LNCAP (cell line): Measurements from ENCODE around the gene PLA2G6.

Experiments
- CTCF ChIP-seq: fragments of 450-650 bp; IDR thresholded peaks from 2 replicates; pipeline ENCODE4 v1.5.1; 2017; ENCODE audit warnings: mild to moderate bottlenecking

Gene PLA2G6

GRCh38 chr22:38171927-38172831 lies 9.5 kb downstream of the PLA2G6 start:
- TF ChIP-seq CTCF = no peak

- TF ChIP-seq CTCF = no peak
Measured at GRCh38 chr22:38170469-38170868, 11.2 kb downstream of the PLA2G6 start.

GRCh38 chr22:38169116-38169515 lies 12.5 kb downstream of the PLA2G6 start:
- no peak for TF ChIP-seq CTCF

GRCh38 chr22:38167988-38168407 lies 13.6 kb downstream of the PLA2G6 start:
- no peak for TF ChIP-seq CTCF

GRCh38 chr22:38165922-38166593 lies 15.6 kb downstream of the PLA2G6 start:
- TF ChIP-seq CTCF = no peak

- no peak for TF ChIP-seq CTCF
Measured at GRCh38 chr22:38164551-38164918, 17.1 kb downstream of the PLA2G6 start.

- no peak for TF ChIP-seq CTCF
Measured at GRCh38 chr22:38163844-38164550, 17.6 kb downstream of the PLA2G6 start.
